HG03520 (cell line): ENCODE results near the gene ANKRD10.
"Not testable (repeated sequence)": the region's sequence is repeated elsewhere in the genome, so short reads cannot be mapped to it uniquely, and the experiment has no call there.

Experiments
- ATAC-seq: cut with Tn5 transposase; IDR thresholded peaks from one replicate; pipeline ENCODE4 v1.9.1; 2021; ENCODE audit warnings: mild to moderate bottlenecking, moderate library complexity; ENCODE audit not compliant: unreplicated experiment

Gene ANKRD10

GRCh38 chr13:110915057-110915873, at the start of gene ANKRD10:
Gene ANKRD10 (minus strand): TSS chr13:110915069. CDS start chr13:110914934, 135 bp downstream.
- peak; percentile 76 for ATAC-seq

GRCh38 chr13:110964229-110965037, 49.6 kb upstream of the ANKRD10 start:
- ATAC-seq = no peak

GRCh38 chr13:110963554-110963970, 48.7 kb upstream of the ANKRD10 start:
- no peak for ATAC-seq

GRCh38 chr13:110961959-110962358, 47.1 kb upstream of the ANKRD10 start:
- no peak for ATAC-seq

- no peak for ATAC-seq
Measured at GRCh38 chr13:110960204-110960603, 45.3 kb upstream of the ANKRD10 start.

- no peak for ATAC-seq
Measured at GRCh38 chr13:110957931-110958330, 43.1 kb upstream of the ANKRD10 start.

GRCh38 chr13:110957181-110957884, 42.5 kb upstream of the ANKRD10 start:
- no peak for ATAC-seq

GRCh38 chr13:110956216-110956615, 41.3 kb upstream of the ANKRD10 start:
- not testable (repeated sequence) for ATAC-seq

GRCh38 chr13:110955608-110956007, 40.7 kb upstream of the ANKRD10 start:
- not testable (repeated sequence) for ATAC-seq

- ATAC-seq = not testable (repeated sequence)
Measured at GRCh38 chr13:110955072-110955503, 40.2 kb upstream of the ANKRD10 start.

GRCh38 chr13:110954533-110954920, 39.7 kb upstream of the ANKRD10 start:
- ATAC-seq = not testable (repeated sequence)

- ATAC-seq = no peak
Measured at GRCh38 chr13:110953833-110954532, 39.1 kb upstream of the ANKRD10 start.

GRCh38 chr13:110953416-110953815, 38.5 kb upstream of the ANKRD10 start:
- ATAC-seq = no peak

GRCh38 chr13:110952135-110952534, 37.3 kb upstream of the ANKRD10 start:
- peak; percentile 45 for ATAC-seq

GRCh38 chr13:110950819-110951570, 36.1 kb upstream of the ANKRD10 start:
- ATAC-seq = no peak

GRCh38 chr13:110950356-110950755, 35.5 kb upstream of the ANKRD10 start:
- ATAC-seq = no peak

- ATAC-seq = no peak
Measured at GRCh38 chr13:110949628-110950027, 34.8 kb upstream of the ANKRD10 start.

- ATAC-seq = no peak
Measured at GRCh38 chr13:110949116-110949515, 34.2 kb upstream of the ANKRD10 start.

GRCh38 chr13:110947338-110947737, 32.5 kb upstream of the ANKRD10 start:
- ATAC-seq = not testable (repeated sequence)
